ENCODE data around the gene SCMH1.

DNA sequence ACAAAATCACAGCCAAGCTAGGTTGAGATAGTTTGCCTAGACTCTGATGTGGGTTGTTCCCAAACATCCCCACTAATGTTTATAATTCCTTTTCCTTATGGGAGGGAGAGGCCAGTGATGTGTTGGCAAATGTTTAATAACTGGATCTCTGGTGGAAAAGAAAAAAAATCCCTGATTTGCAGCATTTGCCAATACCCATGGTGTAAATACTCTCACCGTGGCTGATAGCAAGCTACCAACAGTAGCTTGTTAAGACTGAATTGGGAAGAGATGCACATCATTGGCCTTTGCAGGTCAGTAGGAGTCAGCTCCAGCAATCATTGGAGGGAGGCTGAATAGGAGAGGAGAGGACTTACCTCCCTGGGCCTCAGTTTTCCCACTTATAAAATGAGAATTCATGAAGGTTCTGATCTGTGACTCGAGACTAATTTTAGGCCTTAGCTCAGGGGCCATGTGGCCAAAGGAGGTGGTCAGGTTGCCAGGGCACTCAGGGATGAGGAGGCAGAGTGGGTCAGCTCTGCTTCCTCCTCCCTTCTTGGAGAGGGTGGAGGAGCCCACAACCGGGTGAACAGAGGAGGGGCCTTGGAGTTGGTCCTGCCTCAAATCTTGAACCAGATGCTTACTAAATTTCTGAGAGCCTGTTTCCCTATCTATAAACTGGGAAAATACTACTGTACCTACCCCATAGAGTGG lies 20.0 kb upstream of the SCMH1 start:
- TF ChIP-seq EZH2phosphoT487 (IDR thresholded peaks at IDR 0.05; ENCODE audit: borderline replicate concordance) (no peak), CBX3 (IDR thresholded peaks at IDR 0.05; ENCODE audit: low read depth) (no peak), CTCF (IDR thresholded peaks at IDR 0.05 in 2 of 3, conservative IDR thresholded peaks at IDR 0.05 in 1 of 3; ENCODE audit: borderline replicate concordance in 1 of 3, insufficient read depth in 1 of 3, low read depth in 2 of 3, low read length in 2 of 3) (no peak), RAD21 (IDR thresholded peaks at IDR 0.05; ENCODE audit: low read depth) (no peak), EZH2 (IDR thresholded peaks at IDR 0.05) (no peak), YY1 (IDR thresholded peaks at IDR 0.05; ENCODE audit: extremely low read depth, insufficient replicate concordance, low read depth, low read length) (no peak), CEBPB (IDR thresholded peaks at IDR 0.05; ENCODE audit: low read depth) (no peak), POLR2AphosphoS5 (IDR thresholded peaks at IDR 0.05; ENCODE audit: low read depth, low read length) (no peak), SP1 (IDR thresholded peaks at IDR 0.05; ENCODE audit: low read depth) (no peak), POLR2A (IDR thresholded peaks at IDR 0.05; ENCODE audit: borderline replicate concordance, extremely low read depth, insufficient read depth, insufficient read length) (no peak)
- TF ChIP-seq, protein P1, sequence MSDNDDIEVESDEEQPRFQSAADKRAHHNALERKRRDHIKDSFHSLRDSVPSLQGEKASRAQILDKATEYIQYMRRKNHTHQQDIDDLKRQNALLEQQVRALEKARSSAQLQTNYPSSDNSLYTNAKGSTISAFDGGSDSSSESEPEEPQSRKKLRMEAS (IDR thresholded peaks at IDR 0.05) = no peak
